B cell (primary cell): ENCODE results near the gene IQCM. TPM values are rescaled to one million over a fixed set of nuclear protein-coding genes. Genes with fewer than 3 reads are reported as not detected.

Source experiments
- ATAC-seq: fragments of 200-7000 bp; cut with Tn5 transposase; one replicate; pipeline ENCODE4 v1.10.0; 2021; ENCODE audit warnings: low read depth, mild to moderate bottlenecking, moderate number of reproducible peaks, moderate library complexity
- CTCF ChIA-PET: fragments of 350-600 bp; sonication (Branson Sonifier 250); formaldehyde crosslinking; loops from one replicate; lab custom pipeline; 2021; ENCODE audit warnings: antibody characterized with exemption, inconsistent platforms; lab: Charles Lee
- POLR2A ChIA-PET: fragments of 350-600 bp; sonication (Branson Sonifier 250); formaldehyde crosslinking; loops from one replicate; lab custom pipeline; 2021; ENCODE audit warnings: antibody characterized with exemption; lab: Charles Lee
- DNase-seq: peaks from one replicate; pipeline ENCODE4 v3.0.0; 2013
- H2AFZ ChIP-seq: 2 replicates; pipeline ENCODE4 v1.6.1; 2012; ENCODE audit warnings: mild to moderate bottlenecking, low read depth, low read length; ENCODE audit not compliant: insufficient read depth, poor library complexity, severe bottlenecking
- H3K27ac ChIP-seq, 2 donors: 1 replicate in 1 of 2; 2 replicates in 1 of 2; pipeline ENCODE4 v1.5.1; 2012 to 2013; ENCODE audit warnings: low read length in 2 of 2, mild to moderate bottlenecking in 2 of 2, moderate library complexity in 1 of 2
- H3K27me3 ChIP-seq, 4 experiments: fragments of 200-600 bp in 1 of 4; sonication (generic) in 1 of 4; replicated peaks in 1 of 4; 1 replicate in 2 of 4; 2 replicates in 2 of 4; pipeline versions ENCODE4 v1.6.1 to v1.7.0; 2013 to 2016; ENCODE audit warnings: low read length in 3 of 4, mild to moderate bottlenecking in 2 of 4, mixed read lengths in 1 of 4, moderate library complexity in 1 of 4; ENCODE audit not compliant: insufficient read depth in 4 of 4, control insufficient read depth in 3 of 4; ENCODE audit errors: control extremely low read depth in 1 of 4
- H3K36me3 ChIP-seq, 2 experiments: replicated peaks in 1 of 2; 1 replicate in 1 of 2; 2 replicates in 1 of 2; pipeline versions ENCODE4 v1.6.1 to v1.7.1; 2013; ENCODE audit warnings: low read length in 1 of 2; ENCODE audit not compliant: insufficient read depth in 2 of 2, control insufficient read depth in 1 of 2; ENCODE audit errors: control extremely low read depth in 1 of 2, extremely low read depth in 1 of 2
- H3K4me1 ChIP-seq, 2 donors: fragments of 200-600 bp in 1 of 2; sonication (generic) in 1 of 2; 1 replicate in 1 of 2; 2 replicates in 1 of 2; pipeline versions ENCODE4 v1.5.1 to v1.6.1; 2013 to 2017; ENCODE audit warnings: low read length in 2 of 2; ENCODE audit not compliant: control insufficient read depth in 2 of 2, insufficient read depth in 2 of 2
- H3K4me2 ChIP-seq: replicated peaks from 2 replicates; pipeline ENCODE3; 2012; ENCODE audit warnings: mild to moderate bottlenecking, low read depth, low read length; ENCODE audit not compliant: poor library complexity, severe bottlenecking
- H3K4me3 ChIP-seq, 5 experiments: fragments of 200-600 bp in 1 of 5; sonication (generic) in 1 of 5; 1 replicate in 3 of 5; 2 replicates in 2 of 5; pipeline versions ENCODE4 v1.5.1 to v1.7.0; 2011 to 2016; ENCODE audit warnings: low read length in 4 of 5, mild to moderate bottlenecking in 4 of 5, low read depth in 2 of 5, control low read depth in 1 of 5, moderate library complexity in 1 of 5; ENCODE audit not compliant: insufficient read depth in 1 of 5; ENCODE audit errors: control extremely low read depth in 1 of 5, extremely low read depth in 1 of 5
- H3K79me2 ChIP-seq: fragments of 200-600 bp; sonication (generic); one replicate; pipeline ENCODE4 v1.6.0; 2016; ENCODE audit warnings: low read length; ENCODE audit not compliant: control insufficient read depth, insufficient read depth
- H3K9ac ChIP-seq: fragments of 200-600 bp; sonication (generic); 2 replicates; pipeline ENCODE4 v1.6.1; 2017; ENCODE audit warnings: mild to moderate bottlenecking, low read length, moderate library complexity
- H3K9me3 ChIP-seq, 3 donors: one replicate each; pipeline versions ENCODE4 v1.6.1 to v1.7.1; 2013; ENCODE audit warnings: low read length in 2 of 3; ENCODE audit not compliant: control insufficient read depth in 2 of 3, insufficient read depth in 1 of 3; ENCODE audit errors: control extremely low read depth in 1 of 3
- H4K20me1 ChIP-seq: 2 replicates; pipeline ENCODE4 v1.6.0; 2012; ENCODE audit warnings: mild to moderate bottlenecking, low read length; ENCODE audit not compliant: insufficient read depth, control insufficient read depth, poor library complexity, severe bottlenecking
- H3K27ac Mint-ChIP-seq: one replicate; pipeline ENCODE4 v1.8.0; 2021; ENCODE audit warnings: mixed read lengths
- H3K27me3 Mint-ChIP-seq: one replicate; pipeline ENCODE4 v1.8.0; 2021; ENCODE audit warnings: mixed read lengths
- H3K4me1 Mint-ChIP-seq: one replicate; pipeline ENCODE4 v1.8.0; 2021; ENCODE audit warnings: mixed read lengths
- H3K4me3 Mint-ChIP-seq: one replicate; pipeline ENCODE4 v1.8.0; 2021; ENCODE audit warnings: mixed read lengths
- H3K9me3 Mint-ChIP-seq: one replicate; pipeline ENCODE4 v1.8.0; 2022; ENCODE audit warnings: mixed read lengths; ENCODE audit not compliant: insufficient read depth
- EZH2 ChIP-seq: IDR thresholded peaks from 2 replicates; pipeline ENCODE4 v1.6.1; 2012; ENCODE audit warnings: borderline replicate concordance, low read depth, mild to moderate bottlenecking, moderate library complexity, low read length; ENCODE audit not compliant: insufficient read depth, poor library complexity, severe bottlenecking
- WGBS: methylation state at CpG from one replicate; pipeline ENCODE4 v1.1.5; 2013; ENCODE audit warnings: missing lambda C conversion rate; ENCODE audit not compliant: insufficient coverage; 5-methylcytosine and 5-hydroxymethylcytosine counted together
- intact Hi-C: fragments of 100-400 bp; cut with micrococcal nuclease; formaldehyde crosslinking; loops from one replicate; pipeline ENCODE4 v1.10.0; 2022
- polyA plus RNA-seq: library from polyadenylated mRNA; depleted of rRNA; stranded (reverse); fragments of >200 nt; gene quantifications from 2 replicates; pipeline ENCODE4 v1.2.3, GENCODE V29; 2012
- total RNA-seq, 2 donors: library from RNA; stranded (reverse); fragments of 120-200 nt in 1 of 2; gene quantifications; 1 replicate in 1 of 2; 2 replicates in 1 of 2; pipeline versions ENCODE4 v1.2.3 to v1.2.4, GENCODE V29; 2013 to 2022
- TF ChIP-seq, protein P1 (sequence below): fragments of 200-600 bp; IDR thresholded peaks from one replicate; pipeline ENCODE4 v1.8.0; 2022; ENCODE audit warnings: antibody characterized with exemption, mild to moderate bottlenecking

IQCM gene
- total and polyA plus RNA-seq, 2 donors (not counting 1 experiment from before 2014, with no cell fraction given) = not detected

DNA sequence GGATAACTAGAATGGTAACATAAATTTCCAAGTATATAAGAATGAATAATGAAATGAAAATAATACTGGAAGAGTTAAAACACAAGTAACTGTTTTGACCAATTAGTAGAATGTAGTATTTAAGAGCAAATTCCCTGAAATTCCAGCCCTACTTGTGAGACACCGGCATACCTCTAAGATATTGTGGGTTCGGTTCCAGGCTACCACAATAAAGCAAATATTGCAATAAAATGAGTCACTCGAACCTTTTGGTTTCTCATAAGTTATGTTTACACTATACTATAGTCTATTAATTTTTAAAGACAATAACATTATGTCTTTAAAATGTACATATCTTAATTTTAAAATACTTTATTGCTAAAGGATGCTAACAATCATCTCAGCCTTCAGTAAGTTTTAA lies 15.2 kb upstream of the IQCM start:
- H3K27me3 Mint-ChIP-seq = no peaks in the 10 kb centered on the region
- no peak overlapping the region for H3K27ac Mint-ChIP-seq
- POLR2A ChIA-PET = no interaction called here
- H3K79me2 ChIP-seq = no peaks in the 10 kb centered on the region
- no peaks in the 10 kb centered on the region for H3K9me3 Mint-ChIP-seq
- no peaks in the 10 kb centered on the region for H3K4me1 Mint-ChIP-seq
- no peaks in the 10 kb centered on the region for H3K4me1 ChIP-seq
- H3K27ac ChIP-seq = no peak overlapping the region
- no peaks in the 10 kb centered on the region for H4K20me1 ChIP-seq
- no peak overlapping the region for H3K9ac ChIP-seq
- intact Hi-C loops = no loop called here
- ATAC-seq = no peak
- no peaks in the 10 kb centered on the region for H3K36me3 ChIP-seq
- no CpG with 5 or more reads among the region's 3 CpGs for WGBS
- no peak for DNase-seq
- H3K27me3 ChIP-seq = no peaks in the 10 kb centered on the region
- no peak overlapping the region for H3K4me3 Mint-ChIP-seq
- H3K4me3 ChIP-seq = no peak overlapping the region
- CTCF ChIA-PET = no interaction called here
- H3K9me3 ChIP-seq = peaks cover 0 to 5% (median 0%) of the 10 kb centered on the region in 3 donors
- no peak overlapping the region for H3K4me2 ChIP-seq
- H2AFZ ChIP-seq = no peak overlapping the region
- TF ChIP-seq EZH2 = no peak
- TF ChIP-seq, protein P1, sequence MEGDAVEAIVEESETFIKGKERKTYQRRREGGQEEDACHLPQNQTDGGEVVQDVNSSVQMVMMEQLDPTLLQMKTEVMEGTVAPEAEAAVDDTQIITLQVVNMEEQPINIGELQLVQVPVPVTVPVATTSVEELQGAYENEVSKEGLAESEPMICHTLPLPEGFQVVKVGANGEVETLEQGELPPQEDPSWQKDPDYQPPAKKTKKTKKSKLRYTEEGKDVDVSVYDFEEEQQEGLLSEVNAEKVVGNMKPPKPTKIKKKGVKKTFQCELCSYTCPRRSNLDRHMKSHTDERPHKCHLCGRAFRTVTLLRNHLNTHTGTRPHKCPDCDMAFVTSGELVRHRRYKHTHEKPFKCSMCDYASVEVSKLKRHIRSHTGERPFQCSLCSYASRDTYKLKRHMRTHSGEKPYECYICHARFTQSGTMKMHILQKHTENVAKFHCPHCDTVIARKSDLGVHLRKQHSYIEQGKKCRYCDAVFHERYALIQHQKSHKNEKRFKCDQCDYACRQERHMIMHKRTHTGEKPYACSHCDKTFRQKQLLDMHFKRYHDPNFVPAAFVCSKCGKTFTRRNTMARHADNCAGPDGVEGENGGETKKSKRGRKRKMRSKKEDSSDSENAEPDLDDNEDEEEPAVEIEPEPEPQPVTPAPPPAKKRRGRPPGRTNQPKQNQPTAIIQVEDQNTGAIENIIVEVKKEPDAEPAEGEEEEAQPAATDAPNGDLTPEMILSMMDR = no peak

GRCh38 chr4:149825336-149825735 lies 9.7 kb upstream of the IQCM start:
- Histone ChIP-seq H3K27ac (no peak overlapping the region), H3K4me1 (no peaks in the 10 kb centered on the region), H4K20me1 (no peaks in the 10 kb centered on the region), H3K79me2 (no peaks in the 10 kb centered on the region), H3K4me2 (no peak overlapping the region), H3K9ac (no peak overlapping the region), H3K4me3 (no peak overlapping the region), H2AFZ (no peak overlapping the region), H3K9me3 (no peaks in the 10 kb centered on the region), H3K27me3 (no peaks in the 10 kb centered on the region), H3K36me3 (no peaks in the 10 kb centered on the region)
- H3K4me3 Mint-ChIP-seq = no peak overlapping the region
- ChIA-PET POLR2A (no interaction called here), CTCF (no interaction called here)
- no peak overlapping the region for H3K27ac Mint-ChIP-seq
- intact Hi-C loops = no loop called here
- WGBS = 90% methylated on average over 2 of the region's 2 CpGs
- no peak for TF ChIP-seq EZH2
- TF ChIP-seq, protein P1 = no peak
- no peak for ATAC-seq
- no peaks in the 10 kb centered on the region for H3K9me3 Mint-ChIP-seq
- no peaks in the 10 kb centered on the region for H3K27me3 Mint-ChIP-seq
- H3K4me1 Mint-ChIP-seq = no peaks in the 10 kb centered on the region
- DNase-seq = no peak
